Cerebellar cortex (tissue), 1 donor: Measurements from ENCODE around the gene CBR1.

Experiments
- DNase-seq: peaks from one replicate; pipeline ENCODE4 v3.0.0-alpha.2; 2015; ENCODE audit warnings: low spot score

Gene CBR1

GRCh38 chr21:36069713-36070583, at the start of gene CBR1:
TSS of gene CBR1 (plus strand) at chr21:36070024. CDS start at chr21:36070116, 92 bp downstream.
- DNase-seq = peak; percentile 94

- DNase-seq = no peak
These were observed 48.5 kb upstream of the CBR1 start for GRCh38 chr21:36021251-36021837.

GRCh38 chr21:36022427-36023091, 47.3 kb upstream of the CBR1 start:
- DNase-seq = no peak

DNA sequence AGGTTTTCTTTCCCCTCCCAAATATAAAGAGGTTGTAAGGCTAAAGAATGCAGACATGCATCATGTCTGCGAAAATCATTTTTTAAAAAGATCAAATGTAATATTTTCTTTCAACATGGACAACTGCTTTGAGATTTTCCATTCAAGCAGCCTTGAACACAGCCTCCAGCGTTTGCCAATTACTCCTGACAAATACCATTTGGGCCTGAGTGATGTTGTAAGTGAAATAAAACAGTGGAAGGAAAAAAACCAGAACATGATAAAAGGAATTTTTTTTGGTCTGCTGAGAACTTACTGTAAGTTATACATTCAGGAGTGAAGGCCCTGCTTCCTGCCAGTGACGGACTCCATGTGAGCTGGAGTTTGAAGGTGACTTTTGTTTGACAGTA, 46.7 kb upstream of the CBR1 start:
- DNase-seq = no peak

DNA sequence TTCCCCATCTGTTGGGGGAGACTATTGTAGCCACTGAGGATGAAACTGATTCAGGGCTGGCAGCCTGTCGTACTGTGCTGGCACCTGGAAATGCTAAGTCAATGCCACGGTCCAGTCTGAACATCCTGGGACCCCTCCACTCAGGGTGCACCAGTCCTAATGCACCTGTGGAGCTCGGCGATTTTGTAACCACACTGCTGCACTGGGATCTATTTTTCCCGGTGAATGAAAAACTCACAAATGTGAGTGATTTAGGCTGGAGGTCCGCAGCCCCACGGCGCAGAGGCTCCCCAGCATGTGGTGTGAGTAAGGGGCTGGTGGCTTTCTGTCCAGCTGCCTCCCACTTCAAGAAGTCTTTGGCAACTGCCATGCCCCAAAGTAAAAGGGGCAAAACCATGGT, 45.0 kb upstream of the CBR1 start:
- no peak for DNase-seq

GRCh38 chr21:36027347-36027746, 42.5 kb upstream of the CBR1 start:
- no peak for DNase-seq

DNA sequence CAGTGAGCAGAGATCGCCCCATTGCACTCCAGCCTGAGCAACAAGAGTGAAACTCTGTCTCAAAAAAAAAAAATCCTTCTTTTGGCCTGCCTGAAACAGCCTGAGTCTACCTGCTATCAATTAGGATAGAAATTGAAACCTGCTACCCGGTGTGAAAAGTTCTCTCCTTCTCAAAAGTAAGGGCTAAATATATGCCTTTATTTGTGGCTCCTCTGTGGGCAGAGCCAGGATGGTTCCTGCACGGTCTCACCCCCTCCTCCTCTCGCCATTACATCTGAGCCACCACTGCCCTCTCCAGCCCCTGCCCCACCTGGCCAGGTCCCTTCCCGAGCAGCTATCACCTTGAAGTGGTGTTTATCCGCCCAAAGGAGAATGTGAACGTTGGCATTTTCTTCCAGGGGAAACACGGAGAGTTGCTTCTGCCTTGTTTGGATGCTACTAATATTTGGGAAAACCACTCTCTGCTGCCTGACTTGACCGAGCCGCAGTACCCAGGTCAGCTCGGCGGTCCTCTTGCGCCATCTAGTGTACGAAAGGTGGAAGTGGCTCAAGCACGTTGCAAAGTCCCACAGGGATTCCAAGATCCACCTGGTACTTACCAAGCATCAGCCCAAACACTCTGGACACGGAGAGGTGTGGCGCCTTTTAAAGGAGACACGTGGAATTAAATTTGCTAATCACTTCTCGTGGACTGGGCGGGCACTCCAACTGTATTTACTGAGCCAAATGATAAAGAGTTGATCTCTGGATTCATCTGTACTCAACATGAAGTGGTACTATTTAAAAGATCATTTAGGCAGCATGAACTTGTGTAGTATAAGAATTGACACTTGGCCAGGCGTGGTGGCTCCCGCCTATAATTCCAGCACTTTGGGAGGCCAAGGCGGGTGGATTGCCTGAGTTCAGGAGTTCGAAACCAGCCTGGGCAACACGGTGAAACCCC, 41.4 kb upstream of the CBR1 start:
- peak; percentile 84 for DNase-seq

- no peak for DNase-seq
These were observed 40.5 kb upstream of the CBR1 start for GRCh38 chr21:36029309-36029708.

- no peak for DNase-seq
These were observed 39.1 kb upstream of the CBR1 start for GRCh38 chr21:36030581-36031189.

DNA sequence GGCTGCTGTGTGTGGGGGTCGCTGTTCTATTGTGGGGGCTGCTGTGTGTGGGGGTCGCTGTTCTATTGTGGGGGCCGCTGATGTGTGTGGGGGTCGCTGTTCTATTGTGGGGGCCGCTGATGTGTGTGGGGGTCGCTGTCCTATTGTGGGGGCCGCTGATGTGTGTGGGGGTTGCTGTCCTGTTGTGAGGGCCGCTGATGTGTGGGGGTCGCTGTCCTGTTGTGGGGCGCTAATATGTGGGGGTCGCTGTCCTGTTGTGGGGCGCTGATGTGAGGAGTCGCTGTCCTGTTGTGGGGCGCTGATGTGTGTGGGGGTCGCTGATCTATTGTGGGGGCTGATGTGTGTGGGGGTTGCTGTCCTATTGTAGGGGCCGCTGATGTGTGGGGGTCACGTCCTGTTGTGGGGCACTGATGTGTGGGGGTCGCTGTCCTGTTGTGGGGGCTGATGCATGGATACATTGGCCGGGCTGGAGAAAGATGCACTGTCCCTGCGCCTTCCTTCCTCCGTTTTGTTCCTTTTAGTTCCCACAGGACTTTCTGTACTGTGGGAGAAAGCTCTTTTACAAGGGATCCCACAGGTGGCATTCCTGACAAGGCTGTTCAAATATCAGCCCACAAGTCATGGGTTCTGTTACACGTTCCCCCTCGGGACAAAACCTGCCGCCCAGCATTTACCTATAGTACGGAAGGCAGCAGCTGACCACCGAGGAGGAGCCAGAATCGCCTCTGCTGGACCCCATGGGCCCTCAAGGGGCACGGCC, 37.0 kb upstream of the CBR1 start:
- DNase-seq = no peak

DNA sequence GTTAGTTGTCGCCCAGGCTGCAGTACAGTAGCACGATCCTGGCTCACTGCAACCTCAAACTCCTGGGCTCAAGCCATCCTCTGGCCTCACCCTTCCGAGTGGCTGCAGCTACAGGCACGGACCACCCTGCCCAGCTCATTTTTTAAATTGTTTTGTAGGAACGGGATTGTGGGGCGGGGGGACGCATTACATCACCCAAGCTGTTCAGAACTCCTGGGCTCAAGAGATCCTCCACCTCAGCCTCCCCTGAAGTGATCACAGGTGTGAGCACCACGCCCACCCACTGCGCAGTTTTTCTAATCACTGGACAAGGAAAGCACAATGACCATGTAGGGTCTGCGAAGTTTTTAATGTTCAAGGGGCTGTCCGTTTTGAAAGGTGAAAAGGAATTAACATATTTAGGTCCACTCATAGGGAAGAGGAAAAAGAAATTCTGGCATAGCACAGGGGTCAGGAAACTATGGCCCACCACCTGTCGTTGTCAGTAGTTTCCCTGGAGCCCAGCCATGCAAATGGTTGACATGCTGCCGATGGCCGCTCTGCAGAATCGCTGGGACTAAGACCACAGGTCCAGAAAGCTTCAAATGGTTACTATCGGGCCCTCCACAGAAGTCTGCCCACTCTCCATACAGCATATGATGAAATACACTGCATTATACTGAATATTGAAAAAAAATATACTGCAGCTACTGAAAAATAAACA, 35.5 kb upstream of the CBR1 start:
- DNase-seq = no peak

GRCh38 chr21:36035381-36035791, 34.4 kb upstream of the CBR1 start:
- no peak for DNase-seq

- no peak for DNase-seq
These were observed 30.9 kb upstream of the CBR1 start for GRCh38 chr21:36038701-36039497.

DNA sequence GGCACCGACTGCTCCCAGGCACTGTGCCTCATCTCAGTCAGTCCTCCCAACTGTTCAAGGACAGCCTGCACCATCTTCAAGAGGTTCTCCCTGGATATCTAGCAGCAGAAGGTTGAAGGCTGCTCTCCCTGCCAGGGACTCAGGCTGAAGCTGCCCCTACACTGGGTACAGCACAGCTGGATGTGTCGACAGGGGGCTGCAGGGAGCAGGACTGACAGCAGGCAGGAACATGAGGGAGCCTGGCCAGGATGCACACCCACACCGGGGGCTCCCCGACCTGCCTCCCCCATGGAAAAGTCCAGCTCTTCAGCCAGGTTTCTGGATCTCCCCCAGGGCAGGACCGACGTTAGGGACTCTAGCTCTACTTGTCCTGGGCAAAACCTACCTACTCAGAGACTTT, 30.0 kb upstream of the CBR1 start:
- no peak for DNase-seq

DNA sequence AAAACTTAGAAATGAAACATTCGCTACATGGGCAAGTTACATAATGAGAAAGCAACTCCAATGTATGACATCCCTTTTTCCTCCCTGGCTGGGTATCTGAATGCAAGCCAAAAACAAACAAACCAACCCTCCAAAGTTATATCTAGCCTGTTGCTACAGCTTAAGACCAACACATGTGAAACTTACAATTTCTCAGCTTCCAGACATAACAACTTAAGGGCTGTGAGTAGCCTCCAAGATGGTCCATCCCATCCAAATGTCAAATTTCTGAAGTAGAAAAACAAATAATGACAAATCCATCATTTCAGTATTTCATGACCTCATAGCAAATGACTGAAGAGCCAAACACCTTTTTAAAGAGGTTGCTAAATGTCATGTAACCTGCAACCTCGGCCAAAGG, 29.4 kb upstream of the CBR1 start:
- DNase-seq = no peak

DNA sequence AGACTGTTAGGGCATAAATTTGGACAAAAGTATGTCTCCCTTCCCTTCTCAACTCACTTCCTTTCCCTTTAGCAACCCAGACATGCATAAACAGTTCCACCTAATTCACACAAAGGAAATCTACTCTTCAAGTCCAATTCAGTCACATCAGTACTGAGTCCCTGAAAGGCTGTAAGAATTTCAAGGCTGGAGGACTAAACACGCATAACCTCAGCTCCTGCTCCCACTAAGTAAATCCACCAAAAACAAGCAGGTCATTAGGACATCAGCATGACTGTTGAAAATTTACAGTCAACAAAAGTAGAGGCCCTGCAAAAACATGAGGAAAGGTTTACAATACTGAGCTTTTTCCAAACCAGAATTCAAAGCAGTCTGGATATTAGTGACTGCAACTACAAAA, 27.9 kb upstream of the CBR1 start:
- no peak for DNase-seq

DNA sequence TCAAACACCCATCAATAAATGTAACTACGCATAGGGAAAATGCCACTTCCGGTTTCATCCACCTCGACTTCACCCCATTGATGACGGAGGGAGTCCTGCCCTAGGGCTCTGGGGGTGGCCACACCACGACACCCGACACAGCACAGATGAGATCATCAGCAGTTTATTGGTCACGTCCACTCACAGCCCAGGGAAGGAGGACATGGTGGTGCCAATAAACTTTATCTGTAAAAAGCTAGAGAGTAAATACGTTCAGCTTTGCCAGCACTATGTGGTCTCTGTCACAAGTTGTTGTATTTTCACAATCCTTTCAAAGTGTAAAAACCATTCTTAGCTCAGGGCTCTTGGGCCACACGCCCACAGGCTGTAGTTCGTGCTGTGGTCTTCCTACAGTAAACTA, 25.8 kb upstream of the CBR1 start:
- DNase-seq = no peak

DNA sequence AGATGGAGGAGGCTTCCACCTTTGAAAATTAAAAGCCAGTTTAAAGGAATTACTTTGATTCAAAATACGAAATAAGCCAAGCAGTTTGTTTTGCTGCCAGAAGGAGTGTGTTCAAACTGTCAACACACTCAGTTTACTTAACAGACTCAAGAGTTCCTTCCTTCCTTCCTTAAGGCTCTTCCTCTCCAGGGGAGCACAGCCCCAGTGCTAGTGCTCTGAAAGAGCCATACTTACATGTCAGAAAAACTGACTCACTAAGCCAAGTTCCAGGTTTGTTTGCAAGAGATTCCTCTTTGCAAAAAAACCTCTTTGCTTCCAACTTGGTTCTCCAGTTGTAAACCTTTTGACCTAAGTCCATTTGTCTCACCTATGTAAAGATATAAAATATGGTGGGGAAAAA, 23.8 kb upstream of the CBR1 start:
- no peak for DNase-seq

DNA sequence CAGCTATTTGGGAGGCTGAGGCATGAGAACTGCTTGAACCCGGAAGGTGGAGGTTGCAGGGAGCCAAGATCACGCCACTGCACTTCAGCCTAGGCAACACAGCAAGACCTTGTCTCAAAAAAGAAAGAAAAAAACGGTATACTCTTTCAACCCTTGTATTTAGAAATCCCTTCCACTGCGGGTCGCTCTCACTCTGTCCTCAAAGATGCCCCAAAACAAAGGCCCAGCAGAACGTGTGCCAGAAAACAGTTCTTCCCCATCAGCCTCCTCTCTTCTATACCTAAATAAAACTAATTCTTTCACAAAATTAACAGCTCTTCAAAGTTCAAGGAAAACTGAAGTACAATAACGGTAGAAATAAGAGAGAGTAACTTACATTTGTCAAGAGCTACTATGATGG, 22.7 kb upstream of the CBR1 start:
- no peak for DNase-seq
